B cell (primary cell): Measurements from ENCODE around the gene COL26A1. TPM values are rescaled to one million over a fixed set of nuclear protein-coding genes. Genes with fewer than 3 reads are reported as not detected.

Experiments
- ATAC-seq: fragments of 200-7000 bp; cut with Tn5 transposase; one replicate; pipeline ENCODE4 v1.10.0; 2021; ENCODE audit warnings: low read depth, mild to moderate bottlenecking, moderate number of reproducible peaks, moderate library complexity
- CTCF ChIA-PET: fragments of 350-600 bp; sonication (Branson Sonifier 250); formaldehyde crosslinking; loops from one replicate; lab custom pipeline; 2021; ENCODE audit warnings: antibody characterized with exemption, inconsistent platforms; lab: Charles Lee
- POLR2A ChIA-PET: fragments of 350-600 bp; sonication (Branson Sonifier 250); formaldehyde crosslinking; loops from one replicate; lab custom pipeline; 2021; ENCODE audit warnings: antibody characterized with exemption; lab: Charles Lee
- DNase-seq: peaks from one replicate; pipeline ENCODE4 v3.0.0; 2013
- H2AFZ ChIP-seq: 2 replicates; pipeline ENCODE4 v1.6.1; 2012; ENCODE audit warnings: mild to moderate bottlenecking, low read depth, low read length; ENCODE audit not compliant: insufficient read depth, poor library complexity, severe bottlenecking
- H3K27ac ChIP-seq, 2 donors: 1 replicate in 1 of 2; 2 replicates in 1 of 2; pipeline ENCODE4 v1.5.1; 2012 to 2013; ENCODE audit warnings: low read length in 2 of 2, mild to moderate bottlenecking in 2 of 2, moderate library complexity in 1 of 2
- H3K27me3 ChIP-seq, 4 experiments: fragments of 200-600 bp in 1 of 4; sonication (generic) in 1 of 4; replicated peaks in 1 of 4; 1 replicate in 2 of 4; 2 replicates in 2 of 4; pipeline versions ENCODE4 v1.6.1 to v1.7.0; 2013 to 2016; ENCODE audit warnings: low read length in 3 of 4, mild to moderate bottlenecking in 2 of 4, mixed read lengths in 1 of 4, moderate library complexity in 1 of 4; ENCODE audit not compliant: insufficient read depth in 4 of 4, control insufficient read depth in 3 of 4; ENCODE audit errors: control extremely low read depth in 1 of 4
- H3K36me3 ChIP-seq, 2 experiments: replicated peaks in 1 of 2; 1 replicate in 1 of 2; 2 replicates in 1 of 2; pipeline versions ENCODE4 v1.6.1 to v1.7.1; 2013; ENCODE audit warnings: low read length in 1 of 2; ENCODE audit not compliant: insufficient read depth in 2 of 2, control insufficient read depth in 1 of 2; ENCODE audit errors: control extremely low read depth in 1 of 2, extremely low read depth in 1 of 2
- H3K4me1 ChIP-seq, 2 donors: fragments of 200-600 bp in 1 of 2; sonication (generic) in 1 of 2; 1 replicate in 1 of 2; 2 replicates in 1 of 2; pipeline versions ENCODE4 v1.5.1 to v1.6.1; 2013 to 2017; ENCODE audit warnings: low read length in 2 of 2; ENCODE audit not compliant: control insufficient read depth in 2 of 2, insufficient read depth in 2 of 2
- H3K4me2 ChIP-seq: replicated peaks from 2 replicates; pipeline ENCODE3; 2012; ENCODE audit warnings: mild to moderate bottlenecking, low read depth, low read length; ENCODE audit not compliant: poor library complexity, severe bottlenecking
- H3K4me3 ChIP-seq, 5 experiments: fragments of 200-600 bp in 1 of 5; sonication (generic) in 1 of 5; 1 replicate in 3 of 5; 2 replicates in 2 of 5; pipeline versions ENCODE4 v1.5.1 to v1.7.0; 2011 to 2016; ENCODE audit warnings: low read length in 4 of 5, mild to moderate bottlenecking in 4 of 5, low read depth in 2 of 5, control low read depth in 1 of 5, moderate library complexity in 1 of 5; ENCODE audit not compliant: insufficient read depth in 1 of 5; ENCODE audit errors: control extremely low read depth in 1 of 5, extremely low read depth in 1 of 5
- H3K79me2 ChIP-seq: fragments of 200-600 bp; sonication (generic); one replicate; pipeline ENCODE4 v1.6.0; 2016; ENCODE audit warnings: low read length; ENCODE audit not compliant: control insufficient read depth, insufficient read depth
- H3K9ac ChIP-seq: fragments of 200-600 bp; sonication (generic); 2 replicates; pipeline ENCODE4 v1.6.1; 2017; ENCODE audit warnings: mild to moderate bottlenecking, low read length, moderate library complexity
- H3K9me3 ChIP-seq, 3 donors: one replicate each; pipeline versions ENCODE4 v1.6.1 to v1.7.1; 2013; ENCODE audit warnings: low read length in 2 of 3; ENCODE audit not compliant: control insufficient read depth in 2 of 3, insufficient read depth in 1 of 3; ENCODE audit errors: control extremely low read depth in 1 of 3
- H4K20me1 ChIP-seq: 2 replicates; pipeline ENCODE4 v1.6.0; 2012; ENCODE audit warnings: mild to moderate bottlenecking, low read length; ENCODE audit not compliant: insufficient read depth, control insufficient read depth, poor library complexity, severe bottlenecking
- H3K27ac Mint-ChIP-seq: one replicate; pipeline ENCODE4 v1.8.0; 2021; ENCODE audit warnings: mixed read lengths
- H3K27me3 Mint-ChIP-seq: one replicate; pipeline ENCODE4 v1.8.0; 2021; ENCODE audit warnings: mixed read lengths
- H3K4me1 Mint-ChIP-seq: one replicate; pipeline ENCODE4 v1.8.0; 2021; ENCODE audit warnings: mixed read lengths
- H3K4me3 Mint-ChIP-seq: one replicate; pipeline ENCODE4 v1.8.0; 2021; ENCODE audit warnings: mixed read lengths
- H3K9me3 Mint-ChIP-seq: one replicate; pipeline ENCODE4 v1.8.0; 2022; ENCODE audit warnings: mixed read lengths; ENCODE audit not compliant: insufficient read depth
- EZH2 ChIP-seq: IDR thresholded peaks from 2 replicates; pipeline ENCODE4 v1.6.1; 2012; ENCODE audit warnings: borderline replicate concordance, low read depth, mild to moderate bottlenecking, moderate library complexity, low read length; ENCODE audit not compliant: insufficient read depth, poor library complexity, severe bottlenecking
- WGBS: methylation state at CpG from one replicate; pipeline ENCODE4 v1.1.5; 2013; ENCODE audit warnings: missing lambda C conversion rate; ENCODE audit not compliant: insufficient coverage; 5-methylcytosine and 5-hydroxymethylcytosine counted together
- intact Hi-C: fragments of 100-400 bp; cut with micrococcal nuclease; formaldehyde crosslinking; loops from one replicate; pipeline ENCODE4 v1.10.0; 2022
- polyA plus RNA-seq: library from polyadenylated mRNA; depleted of rRNA; stranded (reverse); fragments of >200 nt; gene quantifications from 2 replicates; pipeline ENCODE4 v1.2.3, GENCODE V29; 2012
- total RNA-seq, 2 donors: library from RNA; stranded (reverse); fragments of 120-200 nt in 1 of 2; gene quantifications; 1 replicate in 1 of 2; 2 replicates in 1 of 2; pipeline versions ENCODE4 v1.2.3 to v1.2.4, GENCODE V29; 2013 to 2022
- TF ChIP-seq, protein P1 (sequence below): fragments of 200-600 bp; IDR thresholded peaks from one replicate; pipeline ENCODE4 v1.8.0; 2022; ENCODE audit warnings: antibody characterized with exemption, mild to moderate bottlenecking

Gene COL26A1
- total and polyA plus RNA-seq, 2 donors (not counting 1 experiment from before 2014, with no cell fraction given): not detected

- Mint-ChIP-seq H3K27ac (no peak overlapping the region), H3K9me3 (no peaks in the 10 kb centered on the region), H3K4me1 (no peaks in the 10 kb centered on the region), H3K27me3 (no peaks in the 10 kb centered on the region), H3K4me3 (no peak overlapping the region)
- H3K9me3 ChIP-seq: no peaks in the 10 kb centered on the region
- H3K36me3 ChIP-seq: no peaks in the 10 kb centered on the region
- no peaks in the 10 kb centered on the region for H4K20me1 ChIP-seq
- TF ChIP-seq, protein P1, sequence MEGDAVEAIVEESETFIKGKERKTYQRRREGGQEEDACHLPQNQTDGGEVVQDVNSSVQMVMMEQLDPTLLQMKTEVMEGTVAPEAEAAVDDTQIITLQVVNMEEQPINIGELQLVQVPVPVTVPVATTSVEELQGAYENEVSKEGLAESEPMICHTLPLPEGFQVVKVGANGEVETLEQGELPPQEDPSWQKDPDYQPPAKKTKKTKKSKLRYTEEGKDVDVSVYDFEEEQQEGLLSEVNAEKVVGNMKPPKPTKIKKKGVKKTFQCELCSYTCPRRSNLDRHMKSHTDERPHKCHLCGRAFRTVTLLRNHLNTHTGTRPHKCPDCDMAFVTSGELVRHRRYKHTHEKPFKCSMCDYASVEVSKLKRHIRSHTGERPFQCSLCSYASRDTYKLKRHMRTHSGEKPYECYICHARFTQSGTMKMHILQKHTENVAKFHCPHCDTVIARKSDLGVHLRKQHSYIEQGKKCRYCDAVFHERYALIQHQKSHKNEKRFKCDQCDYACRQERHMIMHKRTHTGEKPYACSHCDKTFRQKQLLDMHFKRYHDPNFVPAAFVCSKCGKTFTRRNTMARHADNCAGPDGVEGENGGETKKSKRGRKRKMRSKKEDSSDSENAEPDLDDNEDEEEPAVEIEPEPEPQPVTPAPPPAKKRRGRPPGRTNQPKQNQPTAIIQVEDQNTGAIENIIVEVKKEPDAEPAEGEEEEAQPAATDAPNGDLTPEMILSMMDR: no peak
- TF ChIP-seq EZH2: no peak
- H3K27ac ChIP-seq: no peak overlapping the region
- H3K4me1 ChIP-seq: peaks cover 0 to 5% of the 10 kb centered on the region in 2 donors
- no peak overlapping the region for H3K4me3 ChIP-seq
- H2AFZ ChIP-seq: no peak overlapping the region
- peaks cover 0 to 7% (median 0%) of the 10 kb centered on the region in 4 experiments for H3K27me3 ChIP-seq
- H3K4me2 ChIP-seq: no peak overlapping the region
- ChIA-PET CTCF (no interaction called here), POLR2A (no interaction called here)
- intact Hi-C loops: no loop called here
- DNase-seq (no peak), ATAC-seq (no peak)
- no peaks in the 10 kb centered on the region for H3K79me2 ChIP-seq
- WGBS: 82% methylated on average over 6 of the region's 6 CpGs
- H3K9ac ChIP-seq: no peak overlapping the region
These were observed 235.3 kb downstream of the COL26A1 start for GRCh38 chr7:101597941-101598340.

DNA sequence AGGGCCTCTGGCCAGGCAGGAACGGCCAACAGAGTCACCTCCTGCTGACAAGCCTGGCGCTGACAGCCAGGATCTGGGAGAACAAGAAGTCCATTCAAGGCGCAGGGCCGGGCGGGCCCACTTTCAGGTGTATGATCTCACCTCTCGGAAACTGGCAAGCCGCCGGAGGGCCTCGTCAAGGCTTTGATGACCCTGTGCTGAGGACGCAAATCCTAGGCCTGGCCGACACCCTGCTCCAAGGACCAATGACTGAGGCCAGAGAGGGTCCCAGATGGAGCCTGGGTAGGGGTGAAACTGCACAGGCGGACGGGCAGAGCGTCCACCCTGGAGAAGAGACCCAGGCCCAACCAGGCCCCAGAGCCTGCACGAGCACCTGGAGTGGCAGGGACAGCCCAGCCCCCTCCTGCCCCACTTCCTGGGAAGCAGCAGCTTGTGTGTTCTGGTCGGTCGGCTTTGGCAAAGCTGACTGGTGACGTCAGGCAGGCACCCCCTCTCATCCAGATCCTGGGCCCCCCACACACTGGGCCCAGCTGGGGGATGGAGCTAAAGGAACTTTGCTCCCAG is 235.8 kb downstream of the COL26A1 start:
- Mint-ChIP-seq H3K4me1 (no peaks in the 10 kb centered on the region), H3K4me3 (no peak overlapping the region), H3K27ac (no peak overlapping the region), H3K9me3 (no peaks in the 10 kb centered on the region), H3K27me3 (no peaks in the 10 kb centered on the region)
- Histone ChIP-seq H3K9ac (no peak overlapping the region), H4K20me1 (no peaks in the 10 kb centered on the region), H2AFZ (no peak overlapping the region), H3K4me2 (no peak overlapping the region), H3K36me3 (no peaks in the 10 kb centered on the region), H3K79me2 (no peaks in the 10 kb centered on the region), H3K27me3 (peaks cover 0 to 5% (median 0%) of the 10 kb centered on the region in 4 experiments), H3K4me3 (no peak overlapping the region), H3K27ac (no peak overlapping the region), H3K9me3 (no peaks in the 10 kb centered on the region), H3K4me1 (peaks cover 0 to 5% of the 10 kb centered on the region in 2 donors)
- TF ChIP-seq, protein P1: no peak
- no peak for TF ChIP-seq EZH2
- 94% methylated on average over 16 of the region's 18 CpGs for WGBS
- intact Hi-C loops: no loop called here
- ATAC-seq: no peak
- CTCF ChIA-PET: interaction anchor here (1.0 to 1.1 kb wide), 2 partner anchors 219 to 639 kb away, joined by 3 read pairs; partner anchors contain the start of gene CUX1
- no peak for DNase-seq
- POLR2A ChIA-PET: no interaction called here
